ENCODE results near the gene VPS72. TPM values are rescaled to one million over a fixed set of nuclear protein-coding genes. Genes with fewer than 3 reads are reported as not detected.

VPS72 gene
- total and polyA plus RNA-seq, 2 of the 13 experiments (the other 11 are each of a cell fraction or from before 2014, with no cell fraction given), result 33.7 to 34.5 TPM

DNA sequence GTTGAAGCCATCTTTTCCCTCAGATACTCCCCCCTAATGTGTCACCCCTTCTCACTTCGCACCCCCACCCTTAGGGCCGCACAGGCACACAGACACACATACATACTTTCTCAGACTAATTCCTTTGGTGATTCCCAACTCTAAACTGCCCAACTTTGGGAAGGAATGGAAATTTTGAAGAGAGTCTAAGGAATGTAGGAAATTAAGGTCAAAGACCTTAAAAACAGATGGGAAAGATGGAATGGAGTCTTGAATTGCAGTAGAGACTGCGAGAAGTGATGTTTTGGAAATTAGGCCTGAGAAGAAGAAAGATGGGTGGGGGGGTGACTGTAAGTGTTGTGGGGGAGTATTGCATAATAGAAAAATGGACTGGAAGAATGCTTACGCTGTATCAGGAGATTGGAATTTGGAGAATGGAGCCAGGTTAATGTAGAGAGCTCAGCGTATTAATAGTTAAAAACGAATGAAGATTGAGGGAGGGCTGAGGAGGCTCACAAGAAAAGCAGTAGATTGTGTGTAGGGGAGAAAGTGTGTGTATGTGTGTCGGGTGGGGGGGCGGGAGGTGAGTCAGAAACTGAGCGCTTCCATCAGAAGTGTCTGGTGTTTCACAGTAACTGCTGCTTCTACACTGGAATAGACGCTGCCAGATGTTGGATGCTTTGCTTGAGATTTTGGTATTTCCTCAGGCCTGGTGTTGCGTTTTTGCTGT, 10.0 kb upstream of the VPS72 start:
- peaks cover 3 to 14% of the 10 kb centered on the region in 2 experiments; a peak in 4 of 5 replicates for H3K36me3 ChIP-seq (replicated peaks in 1 of 2; ENCODE audit: control insufficient read depth in 1 of 2, insufficient read depth in 2 of 2, low read length in 2 of 2)
- H3K79me2 ChIP-seq (ENCODE audit: insufficient read depth, low read length), result peaks cover 60% of the 10 kb centered on the region
- H3K4me2 ChIP-seq (ENCODE audit: low read depth, low read length), result peak overlapping the region; percentile 87
- peaks cover 22% of the 10 kb centered on the region for H4K20me1 ChIP-seq (ENCODE audit: insufficient read depth, low read length)
- FAIRE-seq (no peak), ATAC-seq (no peak), DNase-seq (ENCODE audit: low spot score) (peak; percentile 31)
- peak overlapping the region; percentile 87 to 95 (median 94) for H3K4me3 ChIP-seq (replicated peaks in 1 of 3; ENCODE audit: insufficient read depth in 1 of 3, low read depth in 2 of 3, low read length in 3 of 3)
- peak overlapping the region; percentile 93 for H3K27ac ChIP-seq (ENCODE audit: extremely low read length, insufficient read depth, low read length)
- H3K9me3 ChIP-seq (ENCODE audit: low read length), result no peaks in the 10 kb centered on the region
- H3K4me1 ChIP-seq (ENCODE audit: insufficient read depth, low read length), result peaks cover 30% of the 10 kb centered on the region
- in situ Hi-C loops (cut with HindIII; ENCODE audit: extremely low pct_ligation_motif_present, low pct_unique_long_range_greater_than_20kb) (no loop called here), intact Hi-C loops (cut with micrococcal nuclease; ENCODE audit: unreplicated experiment) (loop anchor here (5.0 kb wide), 1 partner anchor 147 kb away; the partner anchor contains the start of gene RFX5)
- ChIA-PET CTCF (ENCODE audit: low intra/inter-chr PET ratio, low total read pairs) (no interaction called here), POLR2A (interaction anchor here (0.6 to 4.0 kb wide), 4 partner anchors 10 to 55 kb away, joined by 4 to 12 read pairs (median 6); partner anchors contain the start of genes PSMD4 and VPS72)
- TF ChIP-seq CEBPG (CRISPR knock-in tag; IDR thresholded peaks at IDR 0.05) (peak; percentile 29; the same call in 1 of the 2 replicates), ZNF607 (CRISPR knock-in tag; IDR thresholded peaks at IDR 0.05; ENCODE audit: borderline replicate concordance) (no peak), NFIB (CRISPR knock-in tag; IDR thresholded peaks at IDR 0.05; ENCODE audit: borderline replicate concordance) (no peak), FOSL2 (CRISPR knock-in tag; IDR thresholded peaks at IDR 0.05) (0 out of 2 replicates have a peak, but pooled peaks have one; percentile 5), HNF4A (CRISPR knock-in tag; IDR thresholded peaks at IDR 0.05) (no peak), ZNF652 (CRISPR knock-in tag; IDR thresholded peaks at IDR 0.05; ENCODE audit: borderline replicate concordance, low read depth) (peak; percentile 62; the same call in 1 of the 2 replicates), GABPA (IDR thresholded peaks at IDR 0.05; ENCODE audit: low read depth, low read length) (no peak), GABPA (CRISPR knock-in tag; IDR thresholded peaks at IDR 0.05; ENCODE audit: low read depth) (no peak), HMG20B (CRISPR knock-in tag; conservative IDR thresholded peaks at IDR 0.05) (no peak), RBFOX2 (IDR thresholded peaks at IDR 0.05; ENCODE audit: low read depth, low read length) (0 out of 2 replicates have a peak, but pooled peaks have one; percentile 26), CEBPB (IDR thresholded peaks at IDR 0.05; ENCODE audit: borderline replicate concordance, low read depth, low read length) (peak; percentile 73; the same call in 1 of the 2 replicates), ZNF740 (CRISPR knock-in tag; IDR thresholded peaks at IDR 0.05) (0 out of 2 replicates have a peak, but pooled peaks have one; percentile 22), POLR2A (IDR thresholded peaks at IDR 0.05; ENCODE audit: insufficient read depth in 1 of 2, low read depth in 2 of 2, low read length in 2 of 2) (0 out of 4 replicates have a peak, but pooled peaks of 1 of the 2 experiments have one; percentile 22), SAP130 (CRISPR knock-in tag; IDR thresholded peaks at IDR 0.05; ENCODE audit: low read depth) (peak; percentile 6; the same call in 1 of the 2 replicates)
- TF ChIP-seq, protein P1, sequence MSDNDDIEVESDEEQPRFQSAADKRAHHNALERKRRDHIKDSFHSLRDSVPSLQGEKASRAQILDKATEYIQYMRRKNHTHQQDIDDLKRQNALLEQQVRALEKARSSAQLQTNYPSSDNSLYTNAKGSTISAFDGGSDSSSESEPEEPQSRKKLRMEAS (IDR thresholded peaks at IDR 0.05), result no peak
- TF ChIP-seq, protein P2, sequence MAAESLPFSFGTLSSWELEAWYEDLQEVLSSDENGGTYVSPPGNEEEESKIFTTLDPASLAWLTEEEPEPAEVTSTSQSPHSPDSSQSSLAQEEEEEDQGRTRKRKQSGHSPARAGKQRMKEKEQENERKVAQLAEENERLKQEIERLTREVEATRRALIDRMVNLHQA (CRISPR knock-in tag; IDR thresholded peaks at IDR 0.05), result no peak
- TF ChIP-seq, protein P3, sequence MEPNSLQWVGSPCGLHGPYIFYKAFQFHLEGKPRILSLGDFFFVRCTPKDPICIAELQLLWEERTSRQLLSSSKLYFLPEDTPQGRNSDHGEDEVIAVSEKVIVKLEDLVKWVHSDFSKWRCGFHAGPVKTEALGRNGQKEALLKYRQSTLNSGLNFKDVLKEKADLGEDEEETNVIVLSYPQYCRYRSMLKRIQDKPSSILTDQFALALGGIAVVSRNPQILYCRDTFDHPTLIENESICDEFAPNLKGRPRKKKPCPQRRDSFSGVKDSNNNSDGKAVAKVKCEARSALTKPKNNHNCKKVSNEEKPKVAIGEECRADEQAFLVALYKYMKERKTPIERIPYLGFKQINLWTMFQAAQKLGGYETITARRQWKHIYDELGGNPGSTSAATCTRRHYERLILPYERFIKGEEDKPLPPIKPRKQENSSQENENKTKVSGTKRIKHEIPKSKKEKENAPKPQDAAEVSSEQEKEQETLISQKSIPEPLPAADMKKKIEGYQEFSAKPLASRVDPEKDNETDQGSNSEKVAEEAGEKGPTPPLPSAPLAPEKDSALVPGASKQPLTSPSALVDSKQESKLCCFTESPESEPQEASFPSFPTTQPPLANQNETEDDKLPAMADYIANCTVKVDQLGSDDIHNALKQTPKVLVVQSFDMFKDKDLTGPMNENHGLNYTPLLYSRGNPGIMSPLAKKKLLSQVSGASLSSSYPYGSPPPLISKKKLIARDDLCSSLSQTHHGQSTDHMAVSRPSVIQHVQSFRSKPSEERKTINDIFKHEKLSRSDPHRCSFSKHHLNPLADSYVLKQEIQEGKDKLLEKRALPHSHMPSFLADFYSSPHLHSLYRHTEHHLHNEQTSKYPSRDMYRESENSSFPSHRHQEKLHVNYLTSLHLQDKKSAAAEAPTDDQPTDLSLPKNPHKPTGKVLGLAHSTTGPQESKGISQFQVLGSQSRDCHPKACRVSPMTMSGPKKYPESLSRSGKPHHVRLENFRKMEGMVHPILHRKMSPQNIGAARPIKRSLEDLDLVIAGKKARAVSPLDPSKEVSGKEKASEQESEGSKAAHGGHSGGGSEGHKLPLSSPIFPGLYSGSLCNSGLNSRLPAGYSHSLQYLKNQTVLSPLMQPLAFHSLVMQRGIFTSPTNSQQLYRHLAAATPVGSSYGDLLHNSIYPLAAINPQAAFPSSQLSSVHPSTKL (CRISPR knock-in tag; IDR thresholded peaks at IDR 0.05), result 0 out of 2 replicates have a peak, but pooled peaks have one; percentile 13
- peak overlapping the region; percentile 89 for H3K9ac ChIP-seq (ENCODE audit: insufficient read depth, low read depth, low read length)
- BruUV-seq (replicated peaks), result no TSS peak
- H2AFZ ChIP-seq (ENCODE audit: low read length), result no peak overlapping the region
- no peaks in the 10 kb centered on the region; a peak in 1 of 5 replicates for H3K27me3 ChIP-seq (ENCODE audit: control insufficient read depth in 1 of 2, insufficient read depth in 2 of 2, low read length in 2 of 2)
- 11% methylated on average over 11 of the region's 11 CpGs for WGBS (ENCODE audit: low lambda C conversion rate)

Measured in HepG2 (cell line).